Right atrium auricular region (tissue), 2 donors: ENCODE measurements around the gene RC3H2. TPM values are rescaled to one million over a fixed set of nuclear protein-coding genes. Genes with fewer than 3 reads are reported as not detected.
"Not testable (repeated sequence)": the region's sequence is repeated elsewhere in the genome, so short reads cannot be mapped to it uniquely, and the experiment has no call there.

Source experiments
- DNase-seq: peaks from one replicate; pipeline ENCODE4 v3.0.0-alpha.2; 2019; ENCODE audit warnings: low spot score
- H3K27ac ChIP-seq, 2 donors: fragments of 200-600 bp; sonication (generic); 1 replicate in 1 of 2; 2 replicates in 1 of 2; pipeline ENCODE4 v1.5.1; 2016 to 2019
- H3K27me3 ChIP-seq, 2 donors: fragments of 200-600 bp; sonication (generic); one replicate each; pipeline versions ENCODE4 v1.5.1 to v1.6.0; 2017 to 2019
- H3K36me3 ChIP-seq: fragments of 200-600 bp; sonication (generic); one replicate; pipeline ENCODE4 v1.5.1; 2016
- H3K4me1 ChIP-seq, 2 donors: fragments of 200-600 bp; sonication (generic); one replicate each; pipeline versions ENCODE4 v1.5.1 to v1.6.0; 2017 to 2019
- H3K4me3 ChIP-seq, 2 donors: fragments of 200-600 bp; sonication (generic); 1 replicate in 1 of 2; 2 replicates in 1 of 2; pipeline ENCODE4 v1.5.1; 2017 to 2019; ENCODE audit warnings: mild to moderate bottlenecking in 1 of 2, moderate library complexity in 1 of 2
- H3K9me3 ChIP-seq, 2 donors: fragments of 200-600 bp; sonication (generic); one replicate each; pipeline ENCODE4 v1.5.1; 2019
- CTCF ChIP-seq, 2 donors: fragments of 200-600 bp; sonication (generic); IDR thresholded peaks; one replicate each; pipeline ENCODE4 v1.5.1; 2019; ENCODE audit warnings: antibody characterized with exemption in 2 of 2
- total RNA-seq, 2 donors: library from RNA; depleted of rRNA; stranded (reverse); fragments of >200 nt; gene quantifications; one replicate each; pipeline ENCODE4 v1.1.0, GENCODE V29; 2016

RC3H2 gene
- total RNA-seq, 2 donors from 2014 or later: 37.6 to 40.2 TPM

GRCh38 chr9:122918310-122918709, 13.2 kb upstream of the RC3H2 start:
- H3K4me1 ChIP-seq: peaks cover 0 to 5% of the 10 kb centered on the region in 2 donors
- H3K27me3 ChIP-seq: no peaks in the 10 kb centered on the region
- no peak for TF ChIP-seq CTCF (IDR thresholded peaks at IDR 0.05)
- no peak overlapping the region for H3K4me3 ChIP-seq
- DNase-seq: no peak
- no peaks in the 10 kb centered on the region for H3K9me3 ChIP-seq
- no peak overlapping the region for H3K27ac ChIP-seq
- peaks cover 15% of the 10 kb centered on the region for H3K36me3 ChIP-seq

GRCh38 chr9:122912964-122913673, 8.0 kb upstream of the RC3H2 start, which contains the start of gene ZBTB6:
Gene ZBTB6 (minus strand): TSS chr9:122913323. CDS start chr9:122912072, 1,251 bp downstream.
- peak; percentile 78 for DNase-seq
- Histone ChIP-seq H3K36me3 (peaks cover 10% of the 10 kb centered on the region), H3K27ac (peak within 1 kb of the TSS; percentile 58 to 83), H3K4me3 (peak within 1 kb of the TSS; percentile 57 to 76), H3K9me3 (no peaks in the 10 kb centered on the region), H3K4me1 (peaks cover 0 to 9% of the 10 kb centered on the region in 2 donors), H3K27me3 (no peaks in the 10 kb centered on the region)
- TF ChIP-seq CTCF (IDR thresholded peaks at IDR 0.05): no peak

- Histone ChIP-seq H3K4me3 (peak overlapping the region; percentile 57 to 76), H3K27me3 (no peaks in the 10 kb centered on the region), H3K4me1 (peaks cover 0 to 9% of the 10 kb centered on the region in 2 donors), H3K9me3 (no peaks in the 10 kb centered on the region), H3K27ac (peak overlapping the region; percentile 58 to 83), H3K36me3 (peaks cover 10% of the 10 kb centered on the region)
- DNase-seq: no peak
- no peak for TF ChIP-seq CTCF (IDR thresholded peaks at IDR 0.05)
These were observed 7.5 kb upstream of the RC3H2 start for GRCh38 chr9:122912671-122912963.

GRCh38 chr9:122906122-122906521, 963 bp upstream of the RC3H2 start:
- H3K4me1 ChIP-seq: peaks cover 0 to 29% of the 10 kb centered on the region in 2 donors
- DNase-seq, H3K4me3 ChIP-seq, H3K9me3 ChIP-seq, H3K27ac ChIP-seq, H3K36me3 ChIP-seq, H3K27me3 ChIP-seq: not testable (repeated sequence)

GRCh38 chr9:122904466-122904822, 715 bp downstream of the RC3H2 start:
- no peak for DNase-seq
- H3K36me3 ChIP-seq: no peaks in the 10 kb centered on the region
- peaks cover 0 to 32% of the 10 kb centered on the region in 2 donors for H3K4me1 ChIP-seq
- peak overlapping the region; percentile 94 to 98 for H3K27ac ChIP-seq
- TF ChIP-seq CTCF (IDR thresholded peaks at IDR 0.05): no peak
- H3K4me3 ChIP-seq: peak overlapping the region; percentile 78 to 85
- no peaks in the 10 kb centered on the region for H3K27me3 ChIP-seq
- no peaks in the 10 kb centered on the region for H3K9me3 ChIP-seq

GRCh38 chr9:122900791-122901190, 4.4 kb downstream of the RC3H2 start:
- H3K4me1 ChIP-seq: peaks cover 0 to 43% of the 10 kb centered on the region in 2 donors
- no peak overlapping the region for H3K27ac ChIP-seq
- no peaks in the 10 kb centered on the region for H3K9me3 ChIP-seq
- no peaks in the 10 kb centered on the region for H3K27me3 ChIP-seq
- DNase-seq: no peak
- H3K36me3 ChIP-seq: peaks cover 9% of the 10 kb centered on the region
- H3K4me3 ChIP-seq: no peak overlapping the region
- TF ChIP-seq CTCF (IDR thresholded peaks at IDR 0.05): no peak
